HepG2 (cell line): ENCODE data around the gene TBC1D22A. TPM values are rescaled to one million over a fixed set of nuclear protein-coding genes. Genes with fewer than 3 reads are reported as not detected.

Source experiments
- EED ChIP-seq: sonication (generic); formaldehyde crosslinking; IDR thresholded peaks from 2 replicates; pipeline ENCODE4 v1.5.0; 2020; ENCODE audit warnings: mild to moderate bottlenecking, missing genetic modification reagents
- ELF1 ChIP-seq: sonication (generic); formaldehyde crosslinking; IDR thresholded peaks from 2 replicates; pipeline ENCODE4 v1.4.0; 2020; ENCODE audit warnings: missing genetic modification reagents
- ELF3 ChIP-seq: IDR thresholded peaks from 2 replicates; pipeline ENCODE4 v1.6.1; 2016; ENCODE audit warnings: missing genetic modification reagents, missing compliant biosample characterization
- ELF4 ChIP-seq: sonication (generic); formaldehyde crosslinking; IDR thresholded peaks from 2 replicates; pipeline ENCODE4 v1.5.0; 2020; ENCODE audit warnings: missing genetic modification reagents, mild to moderate bottlenecking, moderate library complexity, borderline replicate concordance
- FOXK1 ChIP-seq: sonication (generic); formaldehyde crosslinking; IDR thresholded peaks from 2 replicates; pipeline ENCODE4 v1.4.0; 2020; ENCODE audit warnings: low read depth, missing genetic modification reagents, borderline replicate concordance
- KAT2B ChIP-seq: fragments of 150-350 bp; IDR thresholded peaks from 2 replicates; pipeline ENCODE4 v1.6.1; 2014; ENCODE audit warnings: low read depth, low read length, borderline replicate concordance
- KLF9 ChIP-seq: IDR thresholded peaks from 2 replicates; pipeline ENCODE4 v1.6.1; 2016; ENCODE audit warnings: low read depth
- NR3C1 ChIP-seq: sonication (generic); formaldehyde crosslinking; IDR thresholded peaks from 2 replicates; pipeline ENCODE4 v1.4.0; 2020; ENCODE audit warnings: missing genetic modification reagents
- RELA ChIP-seq: sonication (generic); formaldehyde crosslinking; IDR thresholded peaks from 2 replicates; pipeline ENCODE4 v1.4.0; 2020; ENCODE audit warnings: missing genetic modification reagents
- RXRB ChIP-seq: IDR thresholded peaks from 2 replicates; pipeline ENCODE4 v1.6.1; 2016; ENCODE audit warnings: borderline replicate concordance, missing genetic modification reagents, missing compliant biosample characterization
- SALL1 ChIP-seq: sonication (generic); formaldehyde crosslinking; IDR thresholded peaks from 2 replicates; pipeline ENCODE4 v1.8.0; 2022; ENCODE audit warnings: mild to moderate bottlenecking, missing genetic modification reagents
- SIX1 ChIP-seq: sonication (generic); formaldehyde crosslinking; IDR thresholded peaks from 2 replicates; pipeline ENCODE4 v1.4.0; 2020; ENCODE audit warnings: missing genetic modification reagents, borderline replicate concordance
- ZNF225 ChIP-seq: sonication (generic); formaldehyde crosslinking; IDR thresholded peaks from 2 replicates; pipeline ENCODE4 v1.4.0; 2020; ENCODE audit warnings: mild to moderate bottlenecking, missing genetic modification reagents
- ZNF234 ChIP-seq: sonication (generic); formaldehyde crosslinking; conservative IDR thresholded peaks from 2 replicates; pipeline ENCODE4 v1.5.1; 2020; ENCODE audit warnings: mild to moderate bottlenecking, missing genetic modification reagents
- ZNF317 ChIP-seq: sonication (generic); formaldehyde crosslinking; IDR thresholded peaks from 2 replicates; pipeline ENCODE4 v1.5.0; 2020; ENCODE audit warnings: mild to moderate bottlenecking, missing genetic modification reagents
- ZNF331 ChIP-seq: sonication (generic); formaldehyde crosslinking; IDR thresholded peaks from 2 replicates; pipeline ENCODE4 v1.4.0; 2020; ENCODE audit warnings: missing genetic modification reagents
- ZNF350 ChIP-seq: sonication (generic); formaldehyde crosslinking; IDR thresholded peaks from 2 replicates; pipeline ENCODE4 v1.4.0; 2020; ENCODE audit warnings: mild to moderate bottlenecking, low read depth, missing genetic modification reagents, borderline replicate concordance
- ZNF354B ChIP-seq: sonication (generic); formaldehyde crosslinking; IDR thresholded peaks from 2 replicates; pipeline ENCODE4 v1.8.0; 2022; ENCODE audit warnings: mild to moderate bottlenecking, missing genetic modification reagents
- ZNF460 ChIP-seq: sonication (generic); formaldehyde crosslinking; IDR thresholded peaks from 2 replicates; pipeline ENCODE4 v1.5.1; 2020; ENCODE audit warnings: missing genetic modification reagents, mild to moderate bottlenecking, borderline replicate concordance
- ZNF672 ChIP-seq: sonication (generic); formaldehyde crosslinking; IDR thresholded peaks from 2 replicates; pipeline ENCODE4 v1.8.1; 2022; ENCODE audit warnings: missing genetic modification reagents
- ZNF7 ChIP-seq: IDR thresholded peaks from 2 replicates; pipeline ENCODE4 v1.6.1; 2016; ENCODE audit warnings: missing biosample characterization, missing genetic modification reagents
- ZNF780A ChIP-seq: sonication (generic); formaldehyde crosslinking; IDR thresholded peaks from 2 replicates; pipeline ENCODE4 v1.8.0; 2022; ENCODE audit warnings: mild to moderate bottlenecking, missing genetic modification reagents, moderate library complexity
- ZSCAN12 ChIP-seq: sonication (generic); formaldehyde crosslinking; IDR thresholded peaks from 2 replicates; pipeline ENCODE4 v1.9.0; 2021; ENCODE audit warnings: mild to moderate bottlenecking, missing genetic modification reagents
- polyA plus RNA-seq, 8 experiments: library from polyadenylated mRNA; depleted of rRNA in 3 of 8; stranded (reverse) in 7 of 8; unstranded in 1 of 8; fragments of >200 nt; fragmentation: Illumina TruSeq in 4 of 8; extraction: Trizol in 4 of 8; gene quantifications; 2 replicates each; pipeline versions ENCODE4 v1.2.1 to v1.2.3, GENCODE V29; 2011 to 2016; ENCODE audit warnings: low read depth in 4 of 8, missing spikeins in 1 of 8, mixed read lengths in 1 of 8; ENCODE audit not compliant: insufficient read depth in 1 of 8
- total RNA-seq, 5 experiments: library from RNA; depleted of rRNA; stranded (reverse); fragments of >200 nt; fragmentation: Illumina TruSeq; extraction: Trizol; gene quantifications; 2 replicates each; pipeline ENCODE4 v1.2.3, GENCODE V29; 2016; ENCODE audit warnings: low read depth in 1 of 5
- TF ChIP-seq, protein P1 (sequence below): sonication (generic); formaldehyde crosslinking; IDR thresholded peaks from 2 replicates; pipeline ENCODE4 v1.4.0; 2020; ENCODE audit warnings: missing genetic modification reagents, borderline replicate concordance
- TF ChIP-seq, protein P2 (sequence below): sonication (generic); formaldehyde crosslinking; IDR thresholded peaks from 2 replicates; pipeline ENCODE4 v1.8.0; 2022; ENCODE audit warnings: missing genetic modification reagents, low read depth, mild to moderate bottlenecking, borderline replicate concordance
- TF ChIP-seq, protein P3 (sequence below): sonication (generic); formaldehyde crosslinking; IDR thresholded peaks from 2 replicates; pipeline ENCODE4 v1.4.0; 2020; ENCODE audit warnings: mild to moderate bottlenecking, missing genetic modification reagents
- TF ChIP-seq, protein P4 (sequence below): sonication (generic); formaldehyde crosslinking; IDR thresholded peaks from 2 replicates; pipeline ENCODE4 v1.4.0; 2020; ENCODE audit warnings: missing genetic modification reagents
- TF ChIP-seq, protein P5 (sequence below): IDR thresholded peaks from 2 replicates; pipeline ENCODE4 v1.6.1; 2016

Gene TBC1D22A
- total and polyA plus RNA-seq, 2 of the 13 experiments (the other 11 are each of a cell fraction or from before 2014, with no cell fraction given) = 17.3 to 18.0 TPM

DNA sequence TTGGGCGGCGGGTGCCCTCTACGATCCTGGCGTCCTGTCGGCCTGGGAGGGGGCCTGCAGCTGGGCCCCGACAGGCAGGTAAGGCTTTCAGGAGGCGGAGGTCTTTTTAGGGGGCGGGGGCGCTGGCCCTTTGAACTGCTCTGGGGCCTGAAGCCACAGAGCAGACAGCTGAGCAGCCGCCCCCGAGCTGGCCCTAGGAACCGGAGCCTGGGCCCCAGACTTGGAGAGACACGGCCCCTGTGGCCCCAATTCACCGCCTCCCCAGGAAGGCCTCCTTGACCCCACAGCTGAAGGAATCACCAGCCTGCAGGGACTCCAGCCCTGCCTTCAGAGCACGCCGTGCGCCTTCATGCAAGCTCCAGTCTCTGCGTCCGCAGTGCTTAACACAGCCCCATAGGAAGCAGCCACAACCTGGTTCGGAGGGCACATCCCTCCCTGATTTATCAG lies 23.8 kb upstream of the TBC1D22A start (continued):
- no peak for TF ChIP-seq EED (CRISPR knock-in tag)
- no peak for TF ChIP-seq ZNF317 (CRISPR knock-in tag)
- no peak for TF ChIP-seq NR3C1 (CRISPR knock-in tag)
- TF ChIP-seq FOXK1 (CRISPR knock-in tag) = no peak
- no peak for TF ChIP-seq ELF1 (CRISPR knock-in tag)
- TF ChIP-seq ZSCAN12 (CRISPR knock-in tag) = no peak
- TF ChIP-seq, protein P1, sequence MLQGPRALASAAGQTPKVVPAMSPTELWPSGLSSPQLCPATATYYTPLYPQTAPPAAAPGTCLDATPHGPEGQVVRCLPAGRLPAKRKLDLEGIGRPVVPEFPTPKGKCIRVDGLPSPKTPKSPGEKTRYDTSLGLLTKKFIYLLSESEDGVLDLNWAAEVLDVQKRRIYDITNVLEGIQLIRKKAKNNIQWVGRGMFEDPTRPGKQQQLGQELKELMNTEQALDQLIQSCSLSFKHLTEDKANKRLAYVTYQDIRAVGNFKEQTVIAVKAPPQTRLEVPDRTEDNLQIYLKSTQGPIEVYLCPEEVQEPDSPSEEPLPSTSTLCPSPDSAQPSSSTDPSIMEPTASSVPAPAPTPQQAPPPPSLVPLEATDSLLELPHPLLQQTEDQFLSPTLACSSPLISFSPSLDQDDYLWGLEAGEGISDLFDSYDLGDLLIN (CRISPR knock-in tag) = no peak
- TF ChIP-seq SIX1 = no peak
- TF ChIP-seq ZNF354B (CRISPR knock-in tag) = no peak
- no peak; the same call in 1 of the 2 replicates for TF ChIP-seq SALL1
- no peak for TF ChIP-seq ZNF780A (CRISPR knock-in tag)
- no peak for TF ChIP-seq ZNF460 (CRISPR knock-in tag)
- TF ChIP-seq, protein P2, sequence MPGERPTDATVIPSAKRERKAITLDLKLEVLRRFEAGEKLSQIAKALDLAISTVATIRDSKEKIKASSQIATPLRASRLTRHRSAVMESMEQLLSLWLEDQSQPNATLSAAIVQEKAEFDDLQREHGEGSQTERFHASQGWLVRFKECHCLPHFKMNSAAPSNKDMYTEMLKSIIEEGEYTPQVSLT (CRISPR knock-in tag) = no peak
- TF ChIP-seq ZNF672 (CRISPR knock-in tag) = no peak
- TF ChIP-seq ZNF225 (CRISPR knock-in tag) = no peak
- no peak for TF ChIP-seq KAT2B
- TF ChIP-seq ELF3 = no peak; the same call in 1 of the 2 replicates
- TF ChIP-seq KLF9 (CRISPR knock-in tag) = no peak
- no peak for TF ChIP-seq RXRB (CRISPR knock-in tag)
- no peak for TF ChIP-seq ZNF234 (CRISPR knock-in tag)
- TF ChIP-seq, protein P3, sequence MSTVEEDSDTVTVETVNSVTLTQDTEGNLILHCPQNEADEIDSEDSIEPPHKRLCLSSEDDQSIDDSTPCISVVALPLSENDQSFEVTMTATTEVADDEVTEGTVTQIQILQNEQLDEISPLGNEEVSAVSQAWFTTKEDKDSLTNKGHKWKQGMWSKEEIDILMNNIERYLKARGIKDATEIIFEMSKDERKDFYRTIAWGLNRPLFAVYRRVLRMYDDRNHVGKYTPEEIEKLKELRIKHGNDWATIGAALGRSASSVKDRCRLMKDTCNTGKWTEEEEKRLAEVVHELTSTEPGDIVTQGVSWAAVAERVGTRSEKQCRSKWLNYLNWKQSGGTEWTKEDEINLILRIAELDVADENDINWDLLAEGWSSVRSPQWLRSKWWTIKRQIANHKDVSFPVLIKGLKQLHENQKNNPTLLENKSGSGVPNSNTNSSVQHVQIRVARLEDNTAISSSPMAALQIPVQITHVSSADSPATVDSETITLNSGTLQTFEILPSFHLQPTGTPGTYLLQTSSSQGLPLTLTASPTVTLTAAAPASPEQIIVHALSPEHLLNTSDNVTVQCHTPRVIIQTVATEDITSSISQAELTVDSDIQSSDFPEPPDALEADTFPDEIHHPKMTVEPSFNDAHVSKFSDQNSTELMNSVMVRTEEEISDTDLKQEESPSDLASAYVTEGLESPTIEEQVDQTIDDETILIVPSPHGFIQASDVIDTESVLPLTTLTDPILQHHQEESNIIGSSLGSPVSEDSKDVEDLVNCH (CRISPR knock-in tag) = no peak
- TF ChIP-seq ZNF331 (CRISPR knock-in tag) = no peak
- no peak for TF ChIP-seq ELF4 (CRISPR knock-in tag)
- TF ChIP-seq, protein P4, sequence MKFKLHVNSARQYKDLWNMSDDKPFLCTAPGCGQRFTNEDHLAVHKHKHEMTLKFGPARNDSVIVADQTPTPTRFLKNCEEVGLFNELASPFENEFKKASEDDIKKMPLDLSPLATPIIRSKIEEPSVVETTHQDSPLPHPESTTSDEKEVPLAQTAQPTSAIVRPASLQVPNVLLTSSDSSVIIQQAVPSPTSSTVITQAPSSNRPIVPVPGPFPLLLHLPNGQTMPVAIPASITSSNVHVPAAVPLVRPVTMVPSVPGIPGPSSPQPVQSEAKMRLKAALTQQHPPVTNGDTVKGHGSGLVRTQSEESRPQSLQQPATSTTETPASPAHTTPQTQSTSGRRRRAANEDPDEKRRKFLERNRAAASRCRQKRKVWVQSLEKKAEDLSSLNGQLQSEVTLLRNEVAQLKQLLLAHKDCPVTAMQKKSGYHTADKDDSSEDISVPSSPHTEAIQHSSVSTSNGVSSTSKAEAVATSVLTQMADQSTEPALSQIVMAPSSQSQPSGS (CRISPR knock-in tag) = no peak
- no peak for TF ChIP-seq ZNF7
- no peak for TF ChIP-seq RELA
- TF ChIP-seq ZNF350 (CRISPR knock-in tag) = no peak
- TF ChIP-seq, protein P5, sequence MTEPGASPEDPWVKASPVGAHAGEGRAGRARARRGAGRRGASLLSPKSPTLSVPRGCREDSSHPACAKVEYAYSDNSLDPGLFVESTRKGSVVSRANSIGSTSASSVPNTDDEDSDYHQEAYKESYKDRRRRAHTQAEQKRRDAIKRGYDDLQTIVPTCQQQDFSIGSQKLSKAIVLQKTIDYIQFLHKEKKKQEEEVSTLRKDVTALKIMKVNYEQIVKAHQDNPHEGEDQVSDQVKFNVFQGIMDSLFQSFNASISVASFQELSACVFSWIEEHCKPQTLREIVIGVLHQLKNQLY (CRISPR knock-in tag) = no peak; the same call in 1 of the 2 replicates
